B cell (primary cell): ENCODE results near the gene SENP8.

ENCODE experiments used
- CTCF ChIP-seq: fragments of 200-600 bp; IDR thresholded peaks from one replicate; pipeline ENCODE4 v1.8.0; 2022; ENCODE audit warnings: antibody characterized with exemption, mild to moderate bottlenecking
- EZH2 ChIP-seq: IDR thresholded peaks from 2 replicates; pipeline ENCODE4 v1.6.1; 2012; ENCODE audit warnings: borderline replicate concordance, low read depth, mild to moderate bottlenecking, moderate library complexity, low read length; ENCODE audit not compliant: insufficient read depth, poor library complexity, severe bottlenecking

GRCh38 chr15:72133211-72133610 is 15.0 kb downstream of the SENP8 start:
- no peak for TF ChIP-seq CTCF
- no peak for TF ChIP-seq EZH2
